Endothelial cell of umbilical vein (primary cell): ENCODE data around the gene NMT2. TPM values are rescaled to one million over a fixed set of nuclear protein-coding genes. Genes with fewer than 3 reads are reported as not detected.

Experiments used
- BruUV-seq: library from RNA; stranded (reverse); fragments of 400-500 nt; replicated peaks from 2 replicates; lab custom pipeline; 2021; lab: Mats Ljungman, UMichigan
- CTCF ChIA-PET: fragments of 300-600, 350-600 bp; sonication (Branson Sonifier 250); formaldehyde crosslinking; loops from one replicate; lab custom pipeline; 2021; ENCODE audit warnings: antibody characterized with exemption, inconsistent platforms; lab: Charles Lee
- POLR2A ChIA-PET: fragments of 300-600, 350-600 bp; sonication (Branson Sonifier 250); formaldehyde crosslinking; loops from one replicate; lab custom pipeline; 2021; ENCODE audit warnings: antibody characterized with exemption, inconsistent platforms; lab: Charles Lee
- DNase-seq: peaks from one replicate; pipeline ENCODE4 v3.0.0-alpha.2; 2011; ENCODE audit warnings: low read depth, low spot score
- FAIRE-seq: peaks from 2 replicates; lab custom pipeline; 2011; peaks lifted over from hg19 to GRCh38; lab: Jason Lieb, UNC
- H2AFZ ChIP-seq: 2 replicates; pipeline ENCODE4 v1.6.0; 2012; ENCODE audit warnings: low read depth, low read length, control low read depth, inconsistent platforms
- H3K27ac ChIP-seq: 2 replicates; pipeline ENCODE4 v1.5.1; 2011; ENCODE audit warnings: low read depth, mild to moderate bottlenecking, control low read depth, low read length, moderate library complexity; ENCODE audit not compliant: insufficient read depth
- H3K27me3 ChIP-seq, 2 experiments: 2 replicates each; pipeline versions ENCODE4 v1.6.0 to v1.6.1; 2011; ENCODE audit warnings: low read length in 2 of 2, mixed read lengths in 1 of 2; ENCODE audit not compliant: control insufficient read depth in 2 of 2, insufficient read depth in 2 of 2
- H3K36me3 ChIP-seq, 2 experiments: 2 replicates in 1 of 2; 3 replicates in 1 of 2; pipeline ENCODE4 v1.5.1; 2011; ENCODE audit warnings: low read length in 2 of 2, mild to moderate bottlenecking in 1 of 2, moderate library complexity in 1 of 2; ENCODE audit not compliant: control insufficient read depth in 2 of 2, insufficient read depth in 2 of 2; ENCODE audit errors: extremely low read depth in 1 of 2
- H3K4me1 ChIP-seq: 3 replicates; pipeline ENCODE4 v1.5.1; 2011; ENCODE audit warnings: mild to moderate bottlenecking, low read length; ENCODE audit not compliant: control insufficient read depth, insufficient read depth; ENCODE audit errors: extremely low read depth
- H3K4me2 ChIP-seq: 2 replicates; pipeline ENCODE4 v1.6.1; 2011; ENCODE audit warnings: low read length, control low read depth, mixed read lengths; ENCODE audit not compliant: insufficient read depth
- H3K4me3 ChIP-seq, 3 experiments: fragments of 200-600 bp in 1 of 3; sonication (generic), shearing (Covaris generic) in 1 of 3; replicated peaks in 1 of 3; 2 replicates each; pipeline ENCODE4 v1.5.1; 2011 to 2016; ENCODE audit warnings: control low read depth in 3 of 3, low read length in 3 of 3, mild to moderate bottlenecking in 2 of 3, inconsistent platforms in 1 of 3, low read depth in 1 of 3, moderate library complexity in 1 of 3; ENCODE audit not compliant: insufficient read depth in 1 of 3
- H3K79me2 ChIP-seq: 2 replicates; pipeline ENCODE4 v1.6.0; 2012; ENCODE audit warnings: low read length, inconsistent platforms; ENCODE audit not compliant: control insufficient read depth, insufficient read depth
- H3K9ac ChIP-seq: replicated peaks from 2 replicates; pipeline ENCODE3; 2011; ENCODE audit warnings: low read length, control low read depth; ENCODE audit not compliant: insufficient read depth; ENCODE audit errors: extremely low read depth
- H3K9me1 ChIP-seq: replicated peaks from 3 replicates; pipeline ENCODE4 v1.6.0; 2011; ENCODE audit warnings: mild to moderate bottlenecking, low read length; ENCODE audit not compliant: control insufficient read depth, insufficient read depth; ENCODE audit errors: extremely low read depth
- H3K9me3 ChIP-seq: replicated peaks from 2 replicates; pipeline ENCODE4 v1.5.1; 2012; ENCODE audit warnings: low read length, inconsistent platforms; ENCODE audit not compliant: control insufficient read depth, insufficient read depth
- H4K20me1 ChIP-seq: replicated peaks from 2 replicates; pipeline ENCODE3; 2011; ENCODE audit warnings: mild to moderate bottlenecking, low read length; ENCODE audit not compliant: control insufficient read depth, insufficient read depth; ENCODE audit errors: extremely low read depth
- CTCF ChIP-seq, 2 donors: IDR thresholded peaks; 1 replicate in 1 of 2; 2 replicates in 1 of 2; pipeline ENCODE4 v1.5.1; 2011; ENCODE audit warnings: low read length in 2 of 2, mild to moderate bottlenecking in 2 of 2, moderate library complexity in 2 of 2, control low read depth in 1 of 2, inconsistent platforms in 1 of 2, low read depth in 1 of 2; ENCODE audit not compliant: insufficient read depth in 1 of 2; ENCODE audit errors: extremely low read depth in 1 of 2
- EZH2 ChIP-seq: IDR thresholded peaks from 2 replicates; pipeline ENCODE4 v1.6.1; 2012; ENCODE audit warnings: borderline replicate concordance, low read depth, mild to moderate bottlenecking, moderate library complexity, low read length, inconsistent platforms; ENCODE audit not compliant: severe bottlenecking
- FOS ChIP-seq: IDR thresholded peaks from 2 replicates; pipeline ENCODE4 v1.6.1; 2011; ENCODE audit warnings: mild to moderate bottlenecking, low read length, moderate library complexity, borderline replicate concordance; ENCODE audit not compliant: insufficient read depth
- GATA2 ChIP-seq: IDR thresholded peaks from 2 replicates; pipeline ENCODE4 v1.7.0; 2011; ENCODE audit warnings: low read depth, mild to moderate bottlenecking, moderate library complexity, mixed read lengths, low read length; ENCODE audit not compliant: insufficient read length, insufficient read depth
- JUN ChIP-seq: IDR thresholded peaks from 2 replicates; pipeline ENCODE4 v1.6.1; 2011; ENCODE audit warnings: borderline replicate concordance, low read depth; ENCODE audit not compliant: insufficient read length, insufficient read depth
- MYC ChIP-seq: IDR thresholded peaks from one replicate; pipeline ENCODE4 v1.6.1; 2011; ENCODE audit warnings: mild to moderate bottlenecking, low read depth, low read length
- POLR2A ChIP-seq: IDR thresholded peaks from 2 replicates; pipeline ENCODE4 v1.6.1; 2012; ENCODE audit warnings: low read depth, mild to moderate bottlenecking, control low read depth, low read length
- POLR2AphosphoS5 ChIP-seq: IDR thresholded peaks from 2 replicates; pipeline ENCODE4 v1.6.1; 2012; ENCODE audit warnings: low read depth, mild to moderate bottlenecking, control low read depth, low read length, moderate library complexity; ENCODE audit not compliant: insufficient read depth
- dilution Hi-C: fragments of 300-500 bp; cut with MboI; formaldehyde crosslinking; loops from one replicate; pipeline ENCODE4 v1.15.0; 2019; ENCODE audit warnings: low sequenced_read_pairs; ENCODE audit not compliant: extremely low pct_ligation_motif_present
- intact Hi-C: fragments of 100-400 bp; cut with micrococcal nuclease; formaldehyde crosslinking; loops from one replicate; pipeline ENCODE4 v1.10.0; 2022
- polyA plus RNA-seq, 4 experiments: library from polyadenylated mRNA; depleted of rRNA in 3 of 4; stranded (reverse) in 3 of 4; unstranded in 1 of 4; fragments of >200 nt; gene quantifications; 2 replicates each; pipeline versions ENCODE4 v1.2.1 to v1.2.3, GENCODE V29; 2011 to 2012; ENCODE audit warnings: missing spikeins in 1 of 4
- total RNA-seq: library from RNA; stranded (reverse); gene quantifications from 2 replicates; pipeline ENCODE4 v1.2.3, GENCODE V29; 2021
- TF ChIP-seq, protein P1 (sequence below): IDR thresholded peaks from 2 replicates; pipeline ENCODE4 v1.6.1; 2011; ENCODE audit not compliant: insufficient read depth, insufficient read length

NMT2 gene
- total and polyA plus RNA-seq, 2 donors (not counting 3 experiments of a cell fraction or from before 2014, with no cell fraction given): 39.0 to 109 TPM

DNA sequence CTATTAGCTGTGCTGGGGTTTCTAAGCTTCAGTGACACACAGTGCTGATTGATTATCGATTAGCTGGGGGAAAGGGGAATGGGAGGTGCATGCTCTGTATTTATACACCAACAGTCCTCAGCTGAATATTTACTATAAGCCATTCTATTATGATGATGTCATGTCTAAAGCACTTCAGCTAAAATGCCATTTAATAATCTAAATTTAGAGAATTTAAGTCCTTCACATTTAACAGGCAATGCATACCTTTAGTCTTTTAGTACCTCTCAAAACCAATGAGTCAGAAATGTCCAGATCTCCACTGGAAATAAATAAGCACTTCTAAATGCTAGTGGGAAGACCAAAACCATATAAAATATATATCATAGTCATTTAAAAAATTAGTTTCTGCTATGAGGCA, 46.8 kb downstream of the NMT2 start:
- H3K4me1 ChIP-seq: peaks cover 4% of the 10 kb centered on the region
- H4K20me1 ChIP-seq: no peaks in the 10 kb centered on the region
- no TSS peak for BruUV-seq
- H3K9me3 ChIP-seq: no peaks in the 10 kb centered on the region
- H3K4me3 ChIP-seq: no peak overlapping the region
- H3K79me2 ChIP-seq: peaks cover 16% of the 10 kb centered on the region
- FAIRE-seq: no peak
- no peak overlapping the region for H2AFZ ChIP-seq
- no peak overlapping the region for H3K9ac ChIP-seq
- TF ChIP-seq GATA2: no peak
- no peak for TF ChIP-seq JUN
- no peak for TF ChIP-seq CTCF (IDR thresholded peaks at IDR 0.05; ENCODE audit: extremely low read depth in 1 of 2, insufficient read depth in 1 of 2, low read depth in 1 of 2, low read length in 2 of 2)
- TF ChIP-seq FOS: no peak
- H3K4me2 ChIP-seq: no peak overlapping the region
- POLR2A ChIA-PET: no interaction called here
- no peaks in the 10 kb centered on the region for H3K9me1 ChIP-seq
- intact Hi-C loops (no loop called here), dilution Hi-C loops (no loop called here)
- DNase-seq: no peak
- H3K27me3 ChIP-seq: no peaks in the 10 kb centered on the region
- H3K27ac ChIP-seq: no peak overlapping the region
- CTCF ChIA-PET: interaction anchor here (1.4 kb wide), 1 partner anchor 15 kb away, joined by 3 read pairs; no protein-coding TSS in a partner anchor
- H3K36me3 ChIP-seq: peaks cover 24 to 33% of the 10 kb centered on the region in 2 experiments

DNA sequence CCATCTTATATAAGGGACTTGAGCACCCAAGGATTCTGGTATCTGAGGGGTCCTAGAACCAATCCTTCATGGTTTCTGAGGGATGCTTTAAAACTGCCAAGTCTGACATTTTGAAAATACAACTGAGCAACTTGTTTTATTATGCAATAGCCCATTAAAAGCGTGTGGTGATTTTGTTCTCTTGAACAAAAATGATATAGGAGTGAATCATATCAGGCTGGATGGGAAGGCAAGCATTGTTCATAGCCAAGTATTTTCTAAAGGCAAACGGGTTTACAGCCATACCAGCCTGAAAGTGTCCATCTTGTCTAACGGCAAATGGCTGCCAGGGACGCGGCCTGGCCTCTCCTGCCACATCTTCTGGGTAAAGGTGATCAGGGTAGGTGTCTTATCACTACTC, 48.0 kb downstream of the NMT2 start:
- POLR2A ChIA-PET: no interaction called here
- Histone ChIP-seq H3K4me2 (no peak overlapping the region), H3K9ac (no peak overlapping the region), H3K4me1 (peaks cover 4% of the 10 kb centered on the region), H3K27ac (no peak overlapping the region), H3K9me1 (no peaks in the 10 kb centered on the region), H4K20me1 (peaks cover 2% of the 10 kb centered on the region), H3K36me3 (peaks cover 17 to 35% of the 10 kb centered on the region in 2 experiments), H3K9me3 (no peaks in the 10 kb centered on the region), H3K79me2 (peaks cover 28% of the 10 kb centered on the region), H3K4me3 (no peak overlapping the region), H2AFZ (no peak overlapping the region), H3K27me3 (no peaks in the 10 kb centered on the region)
- CTCF ChIA-PET: no interaction called here
- FAIRE-seq: no peak
- intact Hi-C loops: no loop called here
- no peak for DNase-seq
- TF ChIP-seq EZH2: no peak
- no peak for TF ChIP-seq GATA2
- no peak for TF ChIP-seq FOS
- no peak for TF ChIP-seq CTCF (IDR thresholded peaks at IDR 0.05; ENCODE audit: extremely low read depth in 1 of 2, insufficient read depth in 1 of 2, low read depth in 1 of 2, low read length in 2 of 2)
- no peak for TF ChIP-seq POLR2AphosphoS5
- no peak for TF ChIP-seq MYC
- TF ChIP-seq POLR2A: no peak
- TF ChIP-seq, protein P1, sequence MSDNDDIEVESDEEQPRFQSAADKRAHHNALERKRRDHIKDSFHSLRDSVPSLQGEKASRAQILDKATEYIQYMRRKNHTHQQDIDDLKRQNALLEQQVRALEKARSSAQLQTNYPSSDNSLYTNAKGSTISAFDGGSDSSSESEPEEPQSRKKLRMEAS: no peak
- no peak for TF ChIP-seq JUN
- dilution Hi-C loops: no loop called here
- BruUV-seq: no TSS peak
